Stimulated activated CD4-positive, alpha-beta T cell treated with anti-CD3 and anti-CD28 coated beads, Interleukin-4, amount 100 ng/mL, for 48 hours (primary cell): ENCODE results near the gene BRD2.

ENCODE experiments used
- DNase-seq, 2 donors: peaks; one replicate each; pipeline ENCODE4 v3.0.0-alpha.2; 2020; ENCODE audit warnings: low read depth in 2 of 2

BRD2 gene

DNA sequence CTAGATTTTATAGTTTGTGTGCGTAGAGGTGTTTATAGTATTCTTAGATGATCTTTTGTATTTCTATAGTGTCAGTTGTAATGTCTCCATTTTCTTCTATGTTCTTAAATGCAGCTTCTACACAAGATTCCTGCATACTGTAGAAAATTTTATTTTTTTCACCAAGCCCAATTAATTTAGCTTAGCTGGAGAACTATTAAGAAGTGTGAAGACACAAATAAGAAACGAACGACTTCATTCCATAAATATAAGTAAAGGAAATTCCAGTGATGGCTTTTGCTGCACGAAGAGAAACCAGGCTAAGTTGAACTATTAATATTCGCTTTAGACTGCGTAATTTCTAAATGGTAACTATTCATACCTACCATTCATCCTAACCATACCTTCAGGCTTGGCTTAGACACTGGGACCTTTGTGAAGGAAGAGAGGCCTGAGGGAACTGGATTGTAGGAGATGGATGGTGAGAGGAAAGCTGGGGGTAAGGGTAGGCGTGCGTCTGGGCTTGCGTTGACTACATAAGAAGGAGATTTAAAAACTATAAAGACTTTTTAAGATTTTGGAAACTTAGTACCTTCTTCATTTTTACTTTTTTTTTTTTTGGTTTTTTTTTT, 25.1 kb downstream of the BRD2 start:
- DNase-seq, result no peak

DNA sequence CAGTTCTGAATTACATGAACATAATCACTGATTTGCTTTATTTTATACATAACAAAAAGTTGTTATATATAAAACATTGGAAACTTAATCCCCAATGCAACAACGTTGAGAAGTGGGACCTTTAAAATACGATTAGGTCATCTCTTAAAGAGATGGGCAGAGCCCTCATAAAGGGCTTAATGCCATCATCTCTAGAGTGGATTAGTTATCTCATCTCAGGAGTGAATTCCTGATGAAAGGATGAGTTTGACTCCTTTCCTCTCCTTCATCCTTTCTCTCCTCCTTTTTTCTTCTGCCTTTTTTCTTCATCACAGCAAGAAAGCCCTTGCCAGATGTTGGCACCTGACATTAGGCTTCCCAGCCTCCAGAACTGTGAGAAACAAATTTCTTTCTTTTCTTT, 27.1 kb downstream of the BRD2 start:
- no peak for DNase-seq

GRCh38 chr6:33000055-33000454, 31.7 kb downstream of the BRD2 start:
- no peak for DNase-seq

- DNase-seq, result no peak
Measured at GRCh38 chr6:33001685-33002084, 33.3 kb downstream of the BRD2 start.

- DNase-seq, result no peak
Measured at GRCh38 chr6:33004940-33005339, 36.5 kb downstream of the BRD2 start.

GRCh38 chr6:33007831-33008400, 39.5 kb downstream of the BRD2 start:
- no peak for DNase-seq

DNA sequence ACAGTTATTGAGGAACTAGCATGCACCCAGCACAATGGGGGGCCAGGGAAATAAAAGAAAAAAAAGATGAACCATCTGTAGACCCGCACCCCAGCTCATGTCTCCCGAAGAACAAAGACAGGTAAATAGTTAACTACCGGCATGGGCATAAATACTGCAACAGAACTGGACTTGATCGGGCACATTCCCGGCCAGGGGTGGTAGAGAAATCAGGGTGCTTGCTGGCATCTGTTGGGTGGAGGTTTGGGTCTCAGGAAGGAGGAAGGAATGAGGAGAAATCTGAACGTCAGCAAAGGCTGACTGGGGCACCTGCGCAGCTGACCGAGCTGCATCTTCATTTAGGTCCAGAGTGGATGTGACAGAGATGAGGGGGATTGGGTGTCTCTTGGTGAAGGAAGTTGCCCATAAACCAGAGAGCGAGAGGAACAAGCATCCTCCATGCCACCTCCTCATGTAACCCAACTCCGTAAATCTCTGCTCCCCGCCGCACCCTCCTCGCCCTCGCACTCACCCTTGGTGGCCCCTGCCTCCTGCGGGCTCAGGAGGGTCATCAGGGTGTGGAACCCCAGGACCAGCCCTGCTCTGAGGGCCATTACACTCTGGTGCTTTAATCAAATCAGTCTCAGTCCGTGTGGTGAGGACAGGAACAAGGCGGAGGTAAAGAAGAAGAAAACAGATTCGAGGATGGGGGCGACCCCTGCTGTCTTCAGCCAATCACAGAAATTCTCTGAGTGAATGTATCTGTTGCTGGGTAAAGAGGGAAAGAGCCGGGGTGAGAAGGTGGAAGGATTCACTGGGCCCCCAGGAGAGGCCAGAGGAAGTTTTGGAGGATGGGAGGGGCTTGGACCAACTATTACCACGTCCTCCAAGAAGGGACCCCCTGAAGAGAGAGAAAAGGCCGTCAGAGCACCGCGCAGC, 40.8 kb downstream of the BRD2 start, which contains the start of gene HLA-DOA:
HLA-DOA (minus strand) TSS at position 648 of the 918 bp plus-strand sequence.
- no peak for DNase-seq

GRCh38 chr6:33010356-33010755, 42.0 kb downstream of the BRD2 start:
- DNase-seq, result no peak

- no peak for DNase-seq
Measured at GRCh38 chr6:33013608-33014007, 45.2 kb downstream of the BRD2 start.

- peak in 1 of 2 donors; percentile 39 for DNase-seq
Measured at GRCh38 chr6:33014841-33015634, 46.6 kb downstream of the BRD2 start.

- no peak for DNase-seq
Measured at GRCh38 chr6:33015798-33016197, 47.4 kb downstream of the BRD2 start.

DNA sequence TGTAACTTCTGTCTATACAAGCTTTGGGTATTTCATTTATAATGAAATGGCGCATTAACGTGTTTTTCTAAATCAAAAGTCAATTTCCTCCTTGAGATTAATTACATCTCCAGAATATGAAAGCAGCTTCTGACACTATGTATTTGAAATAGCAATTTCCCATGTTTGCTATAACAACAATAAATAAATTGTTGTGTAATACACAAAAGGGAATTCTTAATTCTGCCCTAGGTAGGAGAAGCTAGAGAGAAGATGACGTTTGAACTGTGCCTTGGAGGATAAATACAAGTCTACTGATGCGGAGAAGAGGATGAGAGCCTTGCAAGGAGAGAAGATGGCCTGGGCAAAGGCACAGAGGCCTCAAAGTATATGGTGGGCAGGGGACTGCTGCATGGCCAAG, 48.6 kb downstream of the BRD2 start:
- DNase-seq, result no peak

DNA sequence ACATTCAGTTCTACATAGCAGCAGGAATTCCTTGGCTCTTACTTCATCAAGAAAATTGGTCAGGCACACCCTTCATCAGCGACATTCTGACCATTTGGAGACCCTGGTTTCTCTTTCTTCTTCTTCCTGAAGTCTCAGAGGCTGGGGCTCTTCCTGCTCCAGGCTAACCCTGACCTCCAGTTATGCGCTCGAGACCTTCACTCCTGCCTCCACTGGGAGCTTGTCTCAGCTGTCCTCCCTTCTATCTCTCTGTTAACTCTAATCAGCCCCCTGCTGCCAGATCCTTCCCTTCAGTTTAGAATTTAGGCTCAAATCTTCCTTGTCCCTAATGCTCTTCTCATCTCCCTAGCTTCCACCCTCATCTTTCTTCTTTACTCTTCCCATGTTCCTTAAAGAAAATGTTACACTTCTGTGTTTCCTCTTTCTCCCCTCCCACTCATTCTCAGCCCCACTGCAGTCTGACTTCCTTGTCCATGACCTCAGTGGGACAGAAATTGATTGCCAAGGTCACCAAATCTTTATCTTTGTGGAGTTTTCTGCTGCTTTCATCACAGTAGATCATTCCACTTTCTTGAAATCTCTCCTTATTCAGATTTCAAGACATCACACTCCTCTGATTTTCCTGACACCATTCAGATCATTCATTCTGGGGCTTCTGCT, 49.4 kb downstream of the BRD2 start:
- no peak for DNase-seq

DNA sequence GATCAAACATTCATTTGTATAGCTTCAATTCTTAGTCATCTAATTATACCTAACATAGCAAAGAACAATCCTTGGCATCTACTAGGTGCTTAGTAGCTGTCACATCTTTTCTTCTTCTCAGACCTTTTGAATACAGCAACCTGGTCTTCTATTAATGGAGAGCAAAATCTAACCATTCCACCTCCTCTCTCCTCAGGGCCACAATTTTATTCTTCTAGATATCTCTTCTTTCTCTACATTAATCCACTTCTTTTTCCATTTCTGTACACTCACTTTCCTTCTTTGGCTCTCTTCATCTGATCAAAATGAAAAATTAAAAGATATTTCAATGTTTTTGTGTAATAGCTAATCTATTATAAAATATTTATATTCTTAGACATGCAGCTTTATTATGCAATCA, 50.0 kb downstream of the BRD2 start:
- DNase-seq, result no peak

GRCh38 chr6:33018904-33019303, 50.5 kb downstream of the BRD2 start:
- no peak for DNase-seq

GRCh38 chr6:33019372-33019771, 51.0 kb downstream of the BRD2 start:
- no peak for DNase-seq

DNA sequence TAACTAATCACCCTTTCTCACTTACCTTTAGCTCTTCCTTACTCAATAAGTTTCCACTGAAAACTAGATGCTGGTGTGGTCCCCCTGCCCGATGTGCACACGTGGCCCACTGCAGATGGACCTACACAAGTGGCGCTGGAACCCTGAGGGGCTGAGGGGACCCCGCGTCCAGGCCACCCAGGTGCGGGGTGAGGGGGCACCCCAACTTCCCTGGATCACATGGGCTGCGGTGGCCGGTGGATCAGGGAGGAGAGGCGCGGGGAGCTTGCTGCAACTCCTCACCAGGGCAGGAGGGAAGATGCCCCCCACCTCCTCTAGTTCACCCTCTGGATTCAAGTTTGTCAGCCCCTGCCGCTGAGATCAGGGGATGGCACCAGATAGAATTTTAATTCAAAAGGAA, 53.5 kb downstream of the BRD2 start:
- no peak for DNase-seq

- no peak for DNase-seq
Measured at GRCh38 chr6:33023536-33023935, 55.1 kb downstream of the BRD2 start.

GRCh38 chr6:33024521-33024920, 56.1 kb downstream of the BRD2 start:
- no peak for DNase-seq

GRCh38 chr6:33028220-33028849, 59.9 kb downstream of the BRD2 start:
- no peak for DNase-seq
